C4-2B (cell line): ENCODE measurements around the gene BCAR3.

ENCODE experiments used
- H3K27ac ChIP-seq: fragments of 450-650 bp; 2 replicates; pipeline ENCODE4 v1.5.1; 2017
- ZFX ChIP-seq: fragments of 450-650 bp; IDR thresholded peaks from 2 replicates; pipeline ENCODE4 v1.6.1; 2017
- TF ChIP-seq, protein P1 (sequence below): fragments of 450-650 bp; conservative IDR thresholded peaks from 2 replicates; pipeline ENCODE4 v1.5.1; 2017; ENCODE audit warnings: mild to moderate bottlenecking

The BCAR3 gene

DNA sequence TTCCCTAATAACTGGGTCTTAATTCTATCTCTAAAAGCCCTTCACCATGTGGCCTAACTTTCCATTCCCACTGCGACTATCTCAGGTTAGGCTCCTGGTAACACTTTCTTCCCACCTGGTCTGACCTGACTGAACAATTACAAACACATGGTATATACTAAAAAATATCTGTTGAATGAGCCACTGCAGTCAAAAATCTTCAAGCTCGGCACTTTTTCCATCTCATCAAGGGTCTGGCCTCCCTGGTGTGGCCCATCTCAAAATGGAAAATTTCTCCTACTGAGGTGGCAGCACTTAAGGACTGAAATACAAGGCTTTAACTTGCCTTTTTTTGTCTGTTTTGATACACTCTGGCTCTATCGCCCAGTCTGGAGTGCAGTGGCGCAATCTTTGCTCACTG, 48.3 kb downstream of the BCAR3 start:
- TF ChIP-seq ZFX, result no peak
- TF ChIP-seq, protein P1, sequence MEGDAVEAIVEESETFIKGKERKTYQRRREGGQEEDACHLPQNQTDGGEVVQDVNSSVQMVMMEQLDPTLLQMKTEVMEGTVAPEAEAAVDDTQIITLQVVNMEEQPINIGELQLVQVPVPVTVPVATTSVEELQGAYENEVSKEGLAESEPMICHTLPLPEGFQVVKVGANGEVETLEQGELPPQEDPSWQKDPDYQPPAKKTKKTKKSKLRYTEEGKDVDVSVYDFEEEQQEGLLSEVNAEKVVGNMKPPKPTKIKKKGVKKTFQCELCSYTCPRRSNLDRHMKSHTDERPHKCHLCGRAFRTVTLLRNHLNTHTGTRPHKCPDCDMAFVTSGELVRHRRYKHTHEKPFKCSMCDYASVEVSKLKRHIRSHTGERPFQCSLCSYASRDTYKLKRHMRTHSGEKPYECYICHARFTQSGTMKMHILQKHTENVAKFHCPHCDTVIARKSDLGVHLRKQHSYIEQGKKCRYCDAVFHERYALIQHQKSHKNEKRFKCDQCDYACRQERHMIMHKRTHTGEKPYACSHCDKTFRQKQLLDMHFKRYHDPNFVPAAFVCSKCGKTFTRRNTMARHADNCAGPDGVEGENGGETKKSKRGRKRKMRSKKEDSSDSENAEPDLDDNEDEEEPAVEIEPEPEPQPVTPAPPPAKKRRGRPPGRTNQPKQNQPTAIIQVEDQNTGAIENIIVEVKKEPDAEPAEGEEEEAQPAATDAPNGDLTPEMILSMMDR, result no peak
- H3K27ac ChIP-seq, result no peak overlapping the region

DNA sequence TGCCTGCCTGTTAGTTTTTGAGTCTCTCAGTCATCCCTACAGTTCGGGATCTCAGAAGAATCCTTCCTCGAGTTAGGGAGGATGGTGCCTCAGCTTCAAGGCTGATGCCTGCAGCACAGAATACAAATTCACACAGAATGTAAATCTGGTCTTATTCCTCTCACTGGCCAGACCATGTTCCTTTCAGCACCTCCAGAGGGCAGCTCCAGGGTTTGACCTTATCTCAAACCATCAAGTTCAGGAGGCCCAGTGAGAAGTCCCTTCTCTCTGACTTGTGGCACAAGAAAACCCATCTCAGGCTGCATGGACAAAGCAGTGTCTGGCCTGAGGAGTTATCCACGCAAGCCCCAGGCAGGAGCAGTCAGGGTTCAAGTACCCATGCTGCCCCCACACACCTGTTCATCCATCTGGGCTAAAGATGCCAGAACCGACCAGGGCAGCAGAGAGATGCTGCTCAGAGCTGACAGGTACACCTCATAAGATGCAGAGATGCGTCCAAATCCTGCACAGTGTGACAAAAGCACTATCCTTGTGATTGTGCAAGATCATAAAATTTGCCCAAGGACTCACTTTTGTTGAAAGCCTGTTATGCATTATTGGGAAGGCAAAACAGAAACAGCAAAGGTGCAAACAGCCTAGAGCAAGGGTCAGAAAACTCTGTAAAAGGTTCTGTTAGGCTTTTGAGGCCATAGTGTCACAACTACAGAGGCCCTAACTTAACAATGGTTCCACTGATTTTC, 49.8 kb downstream of the BCAR3 start:
- no peak overlapping the region for H3K27ac ChIP-seq
- TF ChIP-seq, protein P1, result no peak; the same call in 1 of the 2 replicates
- no peak for TF ChIP-seq ZFX

DNA sequence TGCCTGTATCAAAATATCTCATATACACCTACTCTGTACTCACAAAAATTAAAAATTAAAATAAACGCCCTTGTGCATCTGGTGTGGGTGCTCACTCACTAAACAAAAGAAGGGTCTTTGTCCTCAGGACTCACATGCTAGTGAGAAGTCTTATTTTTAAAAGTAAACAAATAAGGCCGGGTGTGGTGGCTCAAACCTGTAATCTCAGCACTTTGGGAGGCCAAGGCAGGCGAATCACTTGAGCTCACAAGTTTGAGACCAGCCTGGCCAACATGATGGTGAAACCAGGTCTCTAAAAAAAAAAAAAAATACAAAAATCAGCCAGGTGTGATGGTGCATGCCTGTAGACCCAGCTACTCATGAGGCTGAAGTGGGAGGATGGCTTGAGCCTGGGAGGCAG, 51.5 kb downstream of the BCAR3 start:
- no peak overlapping the region for H3K27ac ChIP-seq
- no peak for TF ChIP-seq ZFX
- TF ChIP-seq, protein P1, result no peak

DNA sequence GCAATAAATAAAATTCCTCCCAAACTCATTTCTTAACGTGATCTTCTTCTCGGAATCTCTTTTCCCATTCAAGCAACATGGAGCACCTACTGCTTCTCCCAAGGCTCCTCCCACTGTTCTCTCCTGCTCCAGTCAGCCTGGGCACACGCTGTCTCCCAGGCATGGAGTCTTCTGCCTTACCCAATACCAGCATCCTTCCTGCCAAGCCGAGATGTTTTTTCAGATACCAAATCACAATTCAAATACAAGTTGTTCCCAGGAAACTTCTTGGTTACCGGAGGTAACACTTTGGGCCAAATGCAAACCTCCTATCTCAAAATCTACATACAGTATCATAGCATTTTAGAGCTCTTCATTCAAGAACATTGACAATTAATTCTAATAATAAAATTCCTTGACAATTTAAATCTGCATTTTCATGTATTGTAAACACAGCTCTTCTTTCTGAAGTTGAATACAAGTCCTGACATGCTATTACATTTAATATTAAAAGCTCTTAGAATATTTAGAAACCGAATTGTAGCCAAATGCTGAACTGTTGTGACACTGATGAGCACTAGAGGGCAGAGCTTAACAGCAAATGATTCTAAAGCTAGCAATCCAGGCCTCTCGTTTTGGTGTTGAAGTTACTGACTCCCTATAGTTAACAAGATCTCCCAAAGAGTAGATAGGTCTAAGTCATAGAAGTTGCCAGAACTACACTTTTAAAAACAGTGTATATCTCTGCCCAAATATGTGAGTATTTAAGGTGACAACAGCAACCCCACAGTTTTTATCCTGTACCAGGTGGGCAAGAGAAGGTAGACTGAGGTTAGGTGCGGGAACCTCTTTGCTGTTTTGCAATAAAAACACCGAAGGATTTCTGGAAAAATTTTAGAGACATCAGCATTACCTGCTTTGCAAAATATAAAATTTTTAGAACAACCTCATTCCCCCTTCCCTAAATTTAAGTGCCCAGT, 52.3 kb downstream of the BCAR3 start:
- H3K27ac ChIP-seq, result no peak overlapping the region
- TF ChIP-seq, protein P1, result peak; percentile 88
- TF ChIP-seq ZFX, result no peak

DNA sequence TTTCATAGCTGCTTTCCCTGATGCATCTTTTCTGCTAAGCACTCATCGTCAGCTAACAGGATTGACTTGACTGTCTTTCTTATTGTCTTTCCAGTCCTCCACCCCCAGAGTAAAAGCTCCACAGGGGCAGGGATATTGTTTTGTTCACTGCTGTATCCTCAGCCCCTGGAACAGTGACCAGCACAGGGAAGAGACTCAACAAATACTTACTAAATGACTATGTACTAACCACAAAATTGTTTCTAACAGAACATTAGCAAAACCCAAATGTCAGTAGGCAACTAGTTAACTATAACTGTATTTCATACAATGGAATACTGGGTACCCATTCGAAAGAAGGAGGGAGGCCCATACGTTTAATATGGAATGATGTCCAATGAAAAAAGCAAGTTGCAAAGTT, 53.0 kb downstream of the BCAR3 start:
- no peak overlapping the region for H3K27ac ChIP-seq
- no peak for TF ChIP-seq ZFX
- TF ChIP-seq, protein P1, result no peak

DNA sequence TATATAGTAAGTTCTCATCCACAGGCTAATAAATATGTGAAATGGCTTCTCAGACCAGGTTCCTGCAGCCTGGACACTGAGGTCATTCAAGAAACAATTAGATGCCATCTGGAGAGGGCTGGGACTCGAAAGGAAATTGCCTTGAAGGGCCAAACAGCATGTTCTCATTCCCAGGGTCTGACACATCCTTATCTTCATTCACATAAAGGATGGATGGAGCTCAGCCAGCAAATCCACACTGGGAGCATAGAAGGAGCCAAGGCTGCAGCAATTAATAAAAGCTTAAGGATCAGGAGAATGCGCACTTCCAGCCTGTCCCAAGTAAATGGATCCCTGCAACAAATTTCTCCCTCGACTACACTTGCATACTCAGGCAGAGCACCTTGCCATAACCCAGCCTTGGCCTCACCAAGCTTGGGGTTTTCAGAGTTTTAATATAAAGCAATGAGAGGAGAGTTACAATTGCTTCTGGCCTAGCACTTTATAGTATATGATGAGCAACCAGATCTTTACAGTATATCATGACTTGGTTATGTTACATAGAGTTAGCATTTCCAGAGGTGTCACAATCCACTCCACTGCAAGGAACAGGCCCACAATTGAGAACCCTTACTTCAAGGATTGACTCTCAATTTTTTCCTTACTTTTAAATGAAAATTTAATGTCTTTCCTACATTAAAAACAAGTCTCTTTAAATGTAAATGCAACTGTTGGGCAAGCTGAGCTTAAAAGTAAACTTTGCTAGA, 55.9 kb downstream of the BCAR3 start:
- TF ChIP-seq, protein P1, result no peak
- TF ChIP-seq ZFX, result no peak
- no peak overlapping the region for H3K27ac ChIP-seq
